ENCODE data around the gene ELOB. TPM values are rescaled to one million over a fixed set of nuclear protein-coding genes. Genes with fewer than 3 reads are reported as not detected.

ELOB gene
- total and polyA plus RNA-seq, 2 donors (not counting 1 experiment from before 2014, with no cell fraction given), result 124 to 436 TPM

DNA sequence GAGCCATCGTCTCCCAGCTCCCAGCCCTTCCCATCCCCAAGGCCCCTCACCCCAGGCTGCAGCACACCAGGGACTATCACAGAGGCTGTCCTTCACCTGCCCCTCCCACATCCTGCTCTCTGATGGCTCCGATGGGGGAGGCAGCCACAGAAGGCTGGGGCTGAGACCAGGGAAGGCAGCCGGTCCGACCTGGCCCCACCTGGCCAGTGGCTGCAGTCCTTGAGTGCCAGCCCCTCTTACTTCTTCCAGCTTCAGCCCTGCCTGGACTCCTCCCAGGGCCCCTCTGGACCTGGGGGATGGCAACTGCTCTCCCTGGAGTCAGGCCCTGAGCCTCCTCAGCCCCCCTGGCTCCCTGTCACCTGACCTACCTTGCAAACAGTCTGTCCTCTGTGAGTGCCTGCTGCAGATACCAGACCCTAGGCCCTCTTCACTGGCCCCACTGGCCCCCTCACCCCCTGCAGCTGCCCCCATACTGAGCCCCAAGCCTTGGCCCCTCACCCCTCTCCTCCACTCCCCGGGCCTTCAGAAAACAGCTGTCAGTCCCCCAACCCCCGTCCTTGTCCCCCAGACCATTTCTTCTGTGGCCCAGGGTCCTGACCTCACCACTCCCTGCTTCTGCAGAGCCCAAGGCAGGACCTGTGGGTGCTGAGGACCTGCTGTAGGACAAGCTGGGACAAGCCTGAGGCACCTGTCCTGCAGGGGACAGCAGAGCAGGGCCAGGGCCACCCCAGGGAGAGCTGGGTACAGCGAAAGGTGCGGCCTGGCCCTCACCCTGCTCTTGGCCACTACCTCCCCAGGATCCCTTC, 37.3 kb downstream of the ELOB start:
- H3K4me2 ChIP-seq (ENCODE audit: extremely low read depth, insufficient read depth, low read length), result no peak overlapping the region
- no peak overlapping the region for H3K9ac ChIP-seq (ENCODE audit: insufficient read depth, low read length)
- no peak overlapping the region for H2AFZ ChIP-seq (ENCODE audit: low read length)
- H3K27me3 ChIP-seq (ENCODE audit: control insufficient read depth, insufficient read depth, low read length), result no peaks in the 10 kb centered on the region
- no peak for DNase-seq (ENCODE audit: low read depth in 2 of 2)
- H4K20me1 ChIP-seq (ENCODE audit: control insufficient read depth, extremely low read depth, insufficient read depth, low read length), result no peaks in the 10 kb centered on the region
- no peaks in the 10 kb centered on the region for H3K4me1 ChIP-seq (ENCODE audit: control insufficient read depth, extremely low read depth, insufficient read depth, low read length)
- TF ChIP-seq, protein P1, sequence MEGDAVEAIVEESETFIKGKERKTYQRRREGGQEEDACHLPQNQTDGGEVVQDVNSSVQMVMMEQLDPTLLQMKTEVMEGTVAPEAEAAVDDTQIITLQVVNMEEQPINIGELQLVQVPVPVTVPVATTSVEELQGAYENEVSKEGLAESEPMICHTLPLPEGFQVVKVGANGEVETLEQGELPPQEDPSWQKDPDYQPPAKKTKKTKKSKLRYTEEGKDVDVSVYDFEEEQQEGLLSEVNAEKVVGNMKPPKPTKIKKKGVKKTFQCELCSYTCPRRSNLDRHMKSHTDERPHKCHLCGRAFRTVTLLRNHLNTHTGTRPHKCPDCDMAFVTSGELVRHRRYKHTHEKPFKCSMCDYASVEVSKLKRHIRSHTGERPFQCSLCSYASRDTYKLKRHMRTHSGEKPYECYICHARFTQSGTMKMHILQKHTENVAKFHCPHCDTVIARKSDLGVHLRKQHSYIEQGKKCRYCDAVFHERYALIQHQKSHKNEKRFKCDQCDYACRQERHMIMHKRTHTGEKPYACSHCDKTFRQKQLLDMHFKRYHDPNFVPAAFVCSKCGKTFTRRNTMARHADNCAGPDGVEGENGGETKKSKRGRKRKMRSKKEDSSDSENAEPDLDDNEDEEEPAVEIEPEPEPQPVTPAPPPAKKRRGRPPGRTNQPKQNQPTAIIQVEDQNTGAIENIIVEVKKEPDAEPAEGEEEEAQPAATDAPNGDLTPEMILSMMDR (conservative IDR thresholded peaks at IDR 0.05 in 1 of 2, IDR thresholded peaks at IDR 0.05 in 1 of 2; ENCODE audit: low read depth in 1 of 2, low read length in 2 of 2), result no peak
- TF ChIP-seq EZH2 (IDR thresholded peaks at IDR 0.05; ENCODE audit: low read length, missing control alignments), result no peak
- H3K9me3 ChIP-seq (ENCODE audit: control insufficient read depth, insufficient read depth, low read depth, low read length), result no peaks in the 10 kb centered on the region
- no peak overlapping the region for H3K27ac ChIP-seq (ENCODE audit: insufficient read depth, low read length)
- no peaks in the 10 kb centered on the region for H3K79me2 ChIP-seq (ENCODE audit: control insufficient read depth, insufficient read depth, low read length)
- H3K4me3 ChIP-seq (replicated peaks in 1 of 4; ENCODE audit: control extremely low read depth in 1 of 4, insufficient read depth in 1 of 4, low read depth in 3 of 4, low read length in 4 of 4), result no peak overlapping the region
- H3K36me3 ChIP-seq (ENCODE audit: control insufficient read depth, insufficient read depth, low read length), result no peaks in the 10 kb centered on the region

DNA sequence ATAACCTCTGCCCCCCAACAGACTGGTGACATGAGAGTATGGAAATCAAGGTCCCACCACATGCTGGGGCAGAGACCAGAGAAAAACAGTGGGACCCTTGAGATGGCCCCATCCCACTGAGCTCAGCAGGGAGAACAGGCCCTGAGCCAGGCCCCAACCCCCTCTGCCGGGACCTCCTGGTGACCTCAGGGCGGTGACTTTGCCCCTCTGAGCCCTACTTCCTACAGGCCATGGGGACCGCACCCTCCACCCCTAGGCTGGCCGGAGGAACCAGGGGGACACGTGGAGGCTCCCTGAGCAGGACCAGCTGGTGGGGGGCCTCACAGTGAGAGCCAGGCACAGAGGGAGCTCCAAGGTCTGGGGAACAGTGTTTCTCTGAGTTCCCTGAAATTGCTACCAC, 38.5 kb downstream of the ELOB start:
- H3K27ac ChIP-seq (ENCODE audit: insufficient read depth, low read length), result no peak overlapping the region
- no peak for TF ChIP-seq EZH2 (IDR thresholded peaks at IDR 0.05; ENCODE audit: low read length, missing control alignments)
- TF ChIP-seq, protein P1 (conservative IDR thresholded peaks at IDR 0.05 in 1 of 2, IDR thresholded peaks at IDR 0.05 in 1 of 2; ENCODE audit: low read depth in 1 of 2, low read length in 2 of 2), result no peak
- no peaks in the 10 kb centered on the region for H3K79me2 ChIP-seq (ENCODE audit: control insufficient read depth, insufficient read depth, low read length)
- no peak for DNase-seq (ENCODE audit: low read depth in 2 of 2)
- no peaks in the 10 kb centered on the region for H3K27me3 ChIP-seq (ENCODE audit: control insufficient read depth, insufficient read depth, low read length)
- H4K20me1 ChIP-seq (ENCODE audit: control insufficient read depth, extremely low read depth, insufficient read depth, low read length), result no peaks in the 10 kb centered on the region
- H2AFZ ChIP-seq (ENCODE audit: low read length), result no peak overlapping the region
- H3K9ac ChIP-seq (ENCODE audit: insufficient read depth, low read length), result no peak overlapping the region
- no peak overlapping the region for H3K4me2 ChIP-seq (ENCODE audit: extremely low read depth, insufficient read depth, low read length)
- no peak overlapping the region for H3K4me3 ChIP-seq (replicated peaks in 1 of 4; ENCODE audit: control extremely low read depth in 1 of 4, insufficient read depth in 1 of 4, low read depth in 3 of 4, low read length in 4 of 4)
- no peaks in the 10 kb centered on the region for H3K4me1 ChIP-seq (ENCODE audit: control insufficient read depth, extremely low read depth, insufficient read depth, low read length)
- no peaks in the 10 kb centered on the region for H3K36me3 ChIP-seq (ENCODE audit: control insufficient read depth, insufficient read depth, low read length)
- H3K9me3 ChIP-seq (ENCODE audit: control insufficient read depth, insufficient read depth, low read depth, low read length), result no peaks in the 10 kb centered on the region

DNA sequence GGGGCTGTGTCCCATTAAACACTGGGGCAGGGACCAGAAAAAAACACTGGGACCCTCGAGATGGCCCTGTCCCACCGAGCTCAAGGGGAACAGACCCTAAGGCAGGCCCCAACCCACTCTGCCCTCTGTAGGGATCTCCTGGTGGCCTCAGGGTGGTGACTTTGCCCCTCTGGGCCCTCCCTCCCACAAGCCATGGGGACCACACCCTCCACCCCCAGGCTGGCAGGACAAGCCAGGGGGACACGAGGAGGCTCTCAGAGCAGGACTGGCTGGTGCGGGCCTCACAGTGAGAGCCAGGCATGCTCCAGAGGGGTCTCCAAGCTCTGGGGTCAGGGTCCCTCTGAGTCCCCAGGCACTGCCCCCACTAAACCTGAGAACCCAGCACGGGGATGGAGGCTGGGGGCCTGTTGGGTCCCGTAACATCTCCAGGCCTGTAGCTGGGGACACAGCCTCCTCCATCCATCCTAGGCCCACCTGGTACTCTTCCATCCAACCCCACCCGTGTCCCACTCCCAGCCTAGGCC, 39.1 kb downstream of the ELOB start:
- no peaks in the 10 kb centered on the region for H3K27me3 ChIP-seq (ENCODE audit: control insufficient read depth, insufficient read depth, low read length)
- no peak overlapping the region for H3K4me3 ChIP-seq (replicated peaks in 1 of 4; ENCODE audit: control extremely low read depth in 1 of 4, insufficient read depth in 1 of 4, low read depth in 3 of 4, low read length in 4 of 4)
- no peak overlapping the region for H3K4me2 ChIP-seq (ENCODE audit: extremely low read depth, insufficient read depth, low read length)
- H4K20me1 ChIP-seq (ENCODE audit: control insufficient read depth, extremely low read depth, insufficient read depth, low read length), result no peaks in the 10 kb centered on the region
- H3K27ac ChIP-seq (ENCODE audit: insufficient read depth, low read length), result no peak overlapping the region
- no peak overlapping the region for H3K9ac ChIP-seq (ENCODE audit: insufficient read depth, low read length)
- no peaks in the 10 kb centered on the region for H3K36me3 ChIP-seq (ENCODE audit: control insufficient read depth, insufficient read depth, low read length)
- no peaks in the 10 kb centered on the region for H3K79me2 ChIP-seq (ENCODE audit: control insufficient read depth, insufficient read depth, low read length)
- no peak for DNase-seq (ENCODE audit: low read depth in 2 of 2)
- H3K9me3 ChIP-seq (ENCODE audit: control insufficient read depth, insufficient read depth, low read depth, low read length), result no peaks in the 10 kb centered on the region
- no peak overlapping the region for H2AFZ ChIP-seq (ENCODE audit: low read length)
- TF ChIP-seq, protein P1 (conservative IDR thresholded peaks at IDR 0.05 in 1 of 2, IDR thresholded peaks at IDR 0.05 in 1 of 2; ENCODE audit: low read depth in 1 of 2, low read length in 2 of 2), result no peak
- TF ChIP-seq EZH2 (IDR thresholded peaks at IDR 0.05; ENCODE audit: low read length, missing control alignments), result no peak
- H3K4me1 ChIP-seq (ENCODE audit: control insufficient read depth, extremely low read depth, insufficient read depth, low read length), result no peaks in the 10 kb centered on the region

Measured in fibroblast of lung (primary cell).